ENCODE measurements around the gene ADSS1.

- TF ChIP-seq TAF1 (IDR thresholded peaks at IDR 0.05; ENCODE audit: borderline replicate concordance, insufficient read depth, low read length), result no peak
- no peak for TF ChIP-seq REST (IDR thresholded peaks at IDR 0.05; ENCODE audit: insufficient read depth in 1 of 2, low read depth in 2 of 2, low read length in 2 of 2)
- no peak for TF ChIP-seq POLR2AphosphoS5 (IDR thresholded peaks at IDR 0.05; ENCODE audit: low read depth, low read length)
- no peak for TF ChIP-seq SIN3A (IDR thresholded peaks at IDR 0.05; ENCODE audit: borderline replicate concordance, insufficient read depth, low read length)
- TF ChIP-seq FOXP2 (optimal IDR thresholded peaks at IDR 0.05; ENCODE audit: borderline replicate concordance, extremely low read depth, extremely low read length, insufficient read depth), result no peak
Observed at GRCh38 chr14:104776481-104776880, 52.5 kb downstream of the ADSS1 start.
